A549 (cell line): ENCODE measurements around the gene EHD3. TPM values are rescaled to one million over a fixed set of nuclear protein-coding genes. Genes with fewer than 3 reads are reported as not detected.

Experiments
- ATAC-seq, 2 experiments: fragments of 200-7000 bp in 1 of 2; fragments of >200 bp in 1 of 2; cut with Nextera tagmentation in 1 of 2; cut with Tn5 transposase in 1 of 2; 3 replicates each; pipeline versions ENCODE4 v1.8.0 to v1.9.1; 2018 to 2020; ENCODE audit warnings: mild to moderate bottlenecking in 1 of 2, moderate library complexity in 1 of 2
- CTCF ChIA-PET: fragments of 300-600 bp; sonication (Branson Sonifier 250); formaldehyde crosslinking; extraction: SDS; loops from one replicate; lab custom pipeline; 2021; ENCODE audit warnings: antibody characterized with exemption, inconsistent platforms; lab: Yijun Ruan, JAX
- POLR2A ChIA-PET: fragments of 350-600 bp; formaldehyde crosslinking; extraction: SDS; loops from one replicate; lab custom pipeline; 2021; ENCODE audit warnings: antibody characterized with exemption, inconsistent platforms; lab: Yijun Ruan, JAX
- DNase-seq, 2 experiments: peaks; one replicate each; pipeline versions ENCODE4 v3.0.0 to v3.0.0-alpha.2; 2011 to 2016; ENCODE audit warnings: low read depth in 1 of 2, low spot score in 1 of 2
- FAIRE-seq: peaks from 2 replicates; lab custom pipeline; 2011; peaks lifted over from hg19 to GRCh38; lab: Jason Lieb, UNC
- H3K27ac ChIP-seq, 2 experiments: fragments of >200 bp; sonication (Bioruptor Twin); formaldehyde crosslinking; 3 replicates each; pipeline ENCODE4 v1.5.1; 2016 to 2017
- H3K4me1 ChIP-seq: fragments of >200 bp; sonication (Bioruptor Twin); formaldehyde crosslinking; 3 replicates; pipeline ENCODE4 v1.6.1; 2016
- H3K4me2 ChIP-seq: fragments of >200 bp; sonication (Bioruptor Twin); formaldehyde crosslinking; 3 replicates; pipeline ENCODE4 v1.6.1; 2016
- H3K4me3 ChIP-seq: fragments of >200 bp; sonication (Bioruptor Twin); formaldehyde crosslinking; 3 replicates; pipeline ENCODE4 v1.5.1; 2016
- H3K9me3 ChIP-seq: fragments of >200 bp; sonication (Bioruptor Twin); formaldehyde crosslinking; 3 replicates; pipeline ENCODE4 v1.6.1; 2016
- BHLHE40 ChIP-seq: IDR thresholded peaks from 2 replicates; pipeline ENCODE4 v1.6.1; 2012; ENCODE audit warnings: low read depth, low read length, inconsistent platforms
- CBX2 ChIP-seq: fragments of 200-600 bp; sonication (generic); IDR thresholded peaks from 2 replicates; pipeline ENCODE4 v1.6.1; 2016; ENCODE audit warnings: low read depth, mild to moderate bottlenecking, borderline replicate concordance
- CBX8 ChIP-seq: fragments of 200-600 bp; sonication (generic); IDR thresholded peaks from 2 replicates; pipeline ENCODE4 v1.6.1; 2016
- CHD2 ChIP-seq: fragments of 150-350 bp; IDR thresholded peaks from 2 replicates; pipeline ENCODE4 v1.6.1; 2014; ENCODE audit warnings: low read length; ENCODE audit not compliant: partially characterized antibody
- EP300 ChIP-seq, 2 experiments: fragments of >200 bp; sonication (Bioruptor Twin); formaldehyde crosslinking; IDR thresholded peaks; 2 replicates in 1 of 2; 3 replicates in 1 of 2; pipeline ENCODE4 v1.6.1; 2016 to 2017
- FOXS1 ChIP-seq: fragments of 250-450 bp; sonication (Bioruptor Pico); IDR thresholded peaks from 2 replicates; pipeline ENCODE4 v1.5.0; 2020; ENCODE audit warnings: mild to moderate bottlenecking, moderate library complexity
- GATA3 ChIP-seq: IDR thresholded peaks from 2 replicates; pipeline ENCODE4 v1.6.1; 2012; ENCODE audit warnings: borderline replicate concordance
- HEYL ChIP-seq: fragments of 250-450 bp; sonication (Bioruptor Pico); IDR thresholded peaks from 2 replicates; pipeline ENCODE4 v1.8.0; 2021; ENCODE audit warnings: mild to moderate bottlenecking, moderate library complexity
- HOXA7 ChIP-seq: fragments of 250-450 bp; sonication (Bioruptor Pico); IDR thresholded peaks from 2 replicates; pipeline ENCODE4 v1.5.0; 2020; ENCODE audit warnings: mild to moderate bottlenecking, moderate library complexity
- JUN ChIP-seq, 2 experiments: fragments of >200 bp; sonication (Bioruptor Twin); formaldehyde crosslinking; IDR thresholded peaks; 2 replicates in 1 of 2; 3 replicates in 1 of 2; pipeline ENCODE4 v1.6.1; 2016 to 2017
- KDM1A ChIP-seq: fragments of 200-600 bp; sonication (generic); IDR thresholded peaks from 2 replicates; pipeline ENCODE4 v1.6.1; 2016; ENCODE audit warnings: low read depth, mild to moderate bottlenecking
- KDM5A ChIP-seq: fragments of 200-600 bp; sonication (generic); IDR thresholded peaks from 2 replicates; pipeline ENCODE4 v1.6.1; 2016; ENCODE audit warnings: antibody characterized with exemption, mild to moderate bottlenecking
- MAZ ChIP-seq: fragments of 150-350 bp; IDR thresholded peaks from 2 replicates; pipeline ENCODE4 v1.6.1; 2014; ENCODE audit warnings: antibody characterized with exemption, low read depth, low read length, borderline replicate concordance
- NFE2L2 ChIP-seq: fragments of 150-350 bp; conservative IDR thresholded peaks from 2 replicates; pipeline ENCODE4 v1.6.1; 2014; ENCODE audit warnings: low read length
- NR3C1 ChIP-seq: fragments of >200 bp; sonication (Bioruptor Twin); formaldehyde crosslinking; IDR thresholded peaks from 3 replicates; pipeline ENCODE4 v1.6.1; 2017
- PHF8 ChIP-seq: fragments of 200-600 bp; sonication (generic); IDR thresholded peaks from 2 replicates; pipeline ENCODE4 v1.6.1; 2016; ENCODE audit warnings: low read depth, mild to moderate bottlenecking, antibody characterized with exemption, moderate library complexity, borderline replicate concordance
- TP53 ChIP-seq: fragments of 250-450 bp; sonication (Bioruptor Pico); IDR thresholded peaks from 2 replicates; pipeline ENCODE4 v1.5.0; 2021; ENCODE audit warnings: mild to moderate bottlenecking, moderate library complexity
- ZNF302 ChIP-seq: fragments of 250-450 bp; sonication (Bioruptor Pico); IDR thresholded peaks from 2 replicates; pipeline ENCODE4 v1.9.0; 2021; ENCODE audit warnings: inconsistent platforms, mild to moderate bottlenecking, moderate library complexity
- WGBS: methylation state at CpG from one replicate; pipeline ENCODE4 v1.1.6; 2017; ENCODE audit errors: missing lambda C conversion rate; 5-methylcytosine and 5-hydroxymethylcytosine counted together
- polyA plus RNA-seq, 4 experiments: library from polyadenylated mRNA; depleted of rRNA in 3 of 4; stranded (reverse); fragments of >200 nt; fragmentation: RNase III in 1 of 4; extraction: RNeasy Plus Mini Kit Qiagen cat#74134 plus additional on column Dnase treatment in 1 of 4; gene quantifications; 2 replicates in 3 of 4; 3 replicates in 1 of 4; pipeline ENCODE4 v1.2.3, GENCODE V29; 2011 to 2017
- TF ChIP-seq, protein P1 (sequence below): fragments of >200 bp; sonication (Bioruptor Twin); formaldehyde crosslinking; IDR thresholded peaks from 2 replicates; pipeline ENCODE4 v1.6.1; 2016
- TF ChIP-seq, protein P2 (sequence below): fragments of 150-350 bp; IDR thresholded peaks from 2 replicates; pipeline ENCODE4 v1.6.1; 2014; ENCODE audit warnings: low read depth, mild to moderate bottlenecking, low read length
- TF ChIP-seq, protein P3 (sequence below): IDR thresholded peaks from 2 replicates; pipeline ENCODE4 v1.6.1; 2012
- TF ChIP-seq, protein P4 (sequence below): fragments of >200 bp; sonication (Bioruptor Twin); formaldehyde crosslinking; IDR thresholded peaks from 3 replicates; pipeline ENCODE4 v1.5.1; 2016
- TF ChIP-seq, protein P5 (sequence below): fragments of 200-600 bp; sonication (generic); IDR thresholded peaks from 2 replicates; pipeline ENCODE4 v1.6.1; 2016; ENCODE audit warnings: antibody characterized with exemption, mild to moderate bottlenecking, moderate library complexity
- TF ChIP-seq, protein P6 (sequence below): IDR thresholded peaks from 2 replicates; pipeline ENCODE4 v1.6.1; 2012

EHD3 gene
- polyA plus RNA-seq, 2 of the 4 experiments (the other 2 are of a cell fraction), result 8.7 to 10.6 TPM

DNA sequence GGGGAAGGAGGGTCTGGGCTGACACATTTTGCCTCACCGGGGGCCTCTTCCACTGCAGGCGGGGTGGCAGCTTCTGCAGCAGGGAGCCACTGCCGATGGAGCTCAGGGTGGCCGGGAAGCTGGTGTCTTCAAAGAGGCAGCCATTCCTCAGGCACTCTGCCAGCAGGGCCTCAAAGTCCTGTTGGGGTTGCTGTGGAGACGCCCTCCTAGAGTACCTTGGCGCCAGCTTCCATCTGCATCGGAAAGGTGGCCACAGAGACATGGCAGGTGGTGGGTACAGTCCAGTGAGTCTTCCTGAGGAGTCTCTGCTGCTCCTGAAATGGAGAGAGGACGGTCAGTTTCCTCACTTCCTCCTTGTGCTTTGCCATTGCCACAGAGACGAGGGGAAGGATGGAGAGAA lies 28.8 kb upstream of the EHD3 start:
- WGBS, result 39% methylated on average over 9 of the region's 9 CpGs
- TF ChIP-seq ZNF302 (no peak), HOXA7 (CRISPR knock-in tag) (no peak), HEYL (CRISPR knock-in tag) (no peak), CBX2 (no peak), FOXS1 (CRISPR knock-in tag) (no peak), KDM1A (no peak)
- TF ChIP-seq, protein P1, sequence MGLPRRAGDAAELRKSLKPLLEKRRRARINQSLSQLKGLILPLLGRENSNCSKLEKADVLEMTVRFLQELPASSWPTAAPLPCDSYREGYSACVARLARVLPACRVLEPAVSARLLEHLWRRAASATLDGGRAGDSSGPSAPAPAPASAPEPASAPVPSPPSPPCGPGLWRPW, result no peak

DNA sequence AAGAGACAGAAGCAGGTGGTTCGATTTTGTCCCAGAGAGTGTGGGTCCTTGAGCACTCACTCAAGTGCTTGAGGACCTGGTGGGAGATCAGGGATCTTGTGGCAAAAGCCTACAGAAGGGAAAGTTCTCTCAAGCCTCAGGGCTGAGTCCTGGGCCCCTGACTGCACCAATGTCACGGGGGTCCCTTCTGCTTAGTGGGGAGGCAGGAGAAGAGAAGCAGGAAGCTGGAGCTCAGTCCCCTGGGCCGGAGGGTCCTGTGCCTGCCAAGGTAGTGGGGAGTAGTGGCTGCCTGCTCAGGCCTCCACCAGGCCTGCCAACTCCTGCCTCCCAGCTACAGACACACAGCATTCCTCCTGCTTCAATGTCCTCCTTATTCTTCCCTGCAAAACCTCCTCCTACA lies 28.3 kb upstream of the EHD3 start:
- WGBS, result 22% methylated on average over 3 of the region's 3 CpGs
- no peak for DNase-seq
- FAIRE-seq, result no peak
- H3K27ac ChIP-seq, result no peak overlapping the region
- ATAC-seq, result no peak
- TF ChIP-seq EP300 (IDR thresholded peaks at IDR 0.05) (no peak), NR3C1 (no peak), NFE2L2 (no peak), TP53 (CRISPR knock-in tag) (no peak), CHD2 (no peak), HEYL (CRISPR knock-in tag) (no peak), CBX8 (no peak), CBX2 (no peak), GATA3 (no peak), BHLHE40 (no peak), PHF8 (no peak), JUN (IDR thresholded peaks at IDR 0.05) (no peak), KDM5A (no peak), MAZ (no peak)
- TF ChIP-seq, protein P2, sequence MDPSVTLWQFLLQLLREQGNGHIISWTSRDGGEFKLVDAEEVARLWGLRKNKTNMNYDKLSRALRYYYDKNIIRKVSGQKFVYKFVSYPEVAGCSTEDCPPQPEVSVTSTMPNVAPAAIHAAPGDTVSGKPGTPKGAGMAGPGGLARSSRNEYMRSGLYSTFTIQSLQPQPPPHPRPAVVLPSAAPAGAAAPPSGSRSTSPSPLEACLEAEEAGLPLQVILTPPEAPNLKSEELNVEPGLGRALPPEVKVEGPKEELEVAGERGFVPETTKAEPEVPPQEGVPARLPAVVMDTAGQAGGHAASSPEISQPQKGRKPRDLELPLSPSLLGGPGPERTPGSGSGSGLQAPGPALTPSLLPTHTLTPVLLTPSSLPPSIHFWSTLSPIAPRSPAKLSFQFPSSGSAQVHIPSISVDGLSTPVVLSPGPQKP, result no peak
- TF ChIP-seq, protein P1, result no peak
- TF ChIP-seq, protein P3, sequence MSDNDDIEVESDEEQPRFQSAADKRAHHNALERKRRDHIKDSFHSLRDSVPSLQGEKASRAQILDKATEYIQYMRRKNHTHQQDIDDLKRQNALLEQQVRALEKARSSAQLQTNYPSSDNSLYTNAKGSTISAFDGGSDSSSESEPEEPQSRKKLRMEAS, result no peak
- TF ChIP-seq, protein P4, sequence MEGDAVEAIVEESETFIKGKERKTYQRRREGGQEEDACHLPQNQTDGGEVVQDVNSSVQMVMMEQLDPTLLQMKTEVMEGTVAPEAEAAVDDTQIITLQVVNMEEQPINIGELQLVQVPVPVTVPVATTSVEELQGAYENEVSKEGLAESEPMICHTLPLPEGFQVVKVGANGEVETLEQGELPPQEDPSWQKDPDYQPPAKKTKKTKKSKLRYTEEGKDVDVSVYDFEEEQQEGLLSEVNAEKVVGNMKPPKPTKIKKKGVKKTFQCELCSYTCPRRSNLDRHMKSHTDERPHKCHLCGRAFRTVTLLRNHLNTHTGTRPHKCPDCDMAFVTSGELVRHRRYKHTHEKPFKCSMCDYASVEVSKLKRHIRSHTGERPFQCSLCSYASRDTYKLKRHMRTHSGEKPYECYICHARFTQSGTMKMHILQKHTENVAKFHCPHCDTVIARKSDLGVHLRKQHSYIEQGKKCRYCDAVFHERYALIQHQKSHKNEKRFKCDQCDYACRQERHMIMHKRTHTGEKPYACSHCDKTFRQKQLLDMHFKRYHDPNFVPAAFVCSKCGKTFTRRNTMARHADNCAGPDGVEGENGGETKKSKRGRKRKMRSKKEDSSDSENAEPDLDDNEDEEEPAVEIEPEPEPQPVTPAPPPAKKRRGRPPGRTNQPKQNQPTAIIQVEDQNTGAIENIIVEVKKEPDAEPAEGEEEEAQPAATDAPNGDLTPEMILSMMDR, result no peak
- TF ChIP-seq, protein P5, sequence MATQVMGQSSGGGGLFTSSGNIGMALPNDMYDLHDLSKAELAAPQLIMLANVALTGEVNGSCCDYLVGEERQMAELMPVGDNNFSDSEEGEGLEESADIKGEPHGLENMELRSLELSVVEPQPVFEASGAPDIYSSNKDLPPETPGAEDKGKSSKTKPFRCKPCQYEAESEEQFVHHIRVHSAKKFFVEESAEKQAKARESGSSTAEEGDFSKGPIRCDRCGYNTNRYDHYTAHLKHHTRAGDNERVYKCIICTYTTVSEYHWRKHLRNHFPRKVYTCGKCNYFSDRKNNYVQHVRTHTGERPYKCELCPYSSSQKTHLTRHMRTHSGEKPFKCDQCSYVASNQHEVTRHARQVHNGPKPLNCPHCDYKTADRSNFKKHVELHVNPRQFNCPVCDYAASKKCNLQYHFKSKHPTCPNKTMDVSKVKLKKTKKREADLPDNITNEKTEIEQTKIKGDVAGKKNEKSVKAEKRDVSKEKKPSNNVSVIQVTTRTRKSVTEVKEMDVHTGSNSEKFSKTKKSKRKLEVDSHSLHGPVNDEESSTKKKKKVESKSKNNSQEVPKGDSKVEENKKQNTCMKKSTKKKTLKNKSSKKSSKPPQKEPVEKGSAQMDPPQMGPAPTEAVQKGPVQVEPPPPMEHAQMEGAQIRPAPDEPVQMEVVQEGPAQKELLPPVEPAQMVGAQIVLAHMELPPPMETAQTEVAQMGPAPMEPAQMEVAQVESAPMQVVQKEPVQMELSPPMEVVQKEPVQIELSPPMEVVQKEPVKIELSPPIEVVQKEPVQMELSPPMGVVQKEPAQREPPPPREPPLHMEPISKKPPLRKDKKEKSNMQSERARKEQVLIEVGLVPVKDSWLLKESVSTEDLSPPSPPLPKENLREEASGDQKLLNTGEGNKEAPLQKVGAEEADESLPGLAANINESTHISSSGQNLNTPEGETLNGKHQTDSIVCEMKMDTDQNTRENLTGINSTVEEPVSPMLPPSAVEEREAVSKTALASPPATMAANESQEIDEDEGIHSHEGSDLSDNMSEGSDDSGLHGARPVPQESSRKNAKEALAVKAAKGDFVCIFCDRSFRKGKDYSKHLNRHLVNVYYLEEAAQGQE, result no peak
- TF ChIP-seq, protein P6, sequence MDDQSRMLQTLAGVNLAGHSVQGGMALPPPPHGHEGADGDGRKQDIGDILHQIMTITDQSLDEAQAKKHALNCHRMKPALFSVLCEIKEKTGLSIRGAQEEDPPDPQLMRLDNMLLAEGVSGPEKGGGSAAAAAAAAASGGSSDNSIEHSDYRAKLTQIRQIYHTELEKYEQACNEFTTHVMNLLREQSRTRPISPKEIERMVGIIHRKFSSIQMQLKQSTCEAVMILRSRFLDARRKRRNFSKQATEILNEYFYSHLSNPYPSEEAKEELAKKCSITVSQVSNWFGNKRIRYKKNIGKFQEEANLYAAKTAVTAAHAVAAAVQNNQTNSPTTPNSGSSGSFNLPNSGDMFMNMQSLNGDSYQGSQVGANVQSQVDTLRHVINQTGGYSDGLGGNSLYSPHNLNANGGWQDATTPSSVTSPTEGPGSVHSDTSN, result no peak
- ChIA-PET POLR2A (no interaction called here), CTCF (interaction anchor here (0.6 to 1.6 kb wide), 4 partner anchors 27 to 336 kb away, joined by 3 to 4 read pairs (median 3); partner anchors contain the start of gene GALNT14)
- no peak overlapping the region for H3K4me2 ChIP-seq
- H3K9me3 ChIP-seq, result no peaks in the 10 kb centered on the region
- no peaks in the 10 kb centered on the region for H3K4me1 ChIP-seq
- H3K4me3 ChIP-seq, result no peak overlapping the region

More for the DNA sequence above, 28.8 kb upstream of the EHD3 start:
- CTCF ChIA-PET, result interaction anchor here (1.0 to 1.6 kb wide), 2 partner anchors 28 to 67 kb away, joined by 3 read pairs; partner anchors contain the start of gene GALNT14
- POLR2A ChIA-PET, result no interaction called here
- Histone ChIP-seq H3K4me1 (no peaks in the 10 kb centered on the region), H3K27ac (no peak overlapping the region), H3K9me3 (no peaks in the 10 kb centered on the region), H3K4me2 (no peak overlapping the region), H3K4me3 (no peak overlapping the region)
- ATAC-seq, result no peak
- FAIRE-seq, result no peak
- DNase-seq, result no peak
